ENCODE results near the gene SLC2A8.
A peak's percentile ranks its signal among the peaks of the same experiment; 100 is the strongest.

SLC2A8 gene

GRCh38 chr9:127384016-127384730 lies 12.8 kb upstream of the SLC2A8 start:
- no peak for DNase-seq

- DNase-seq = no peak
Measured at GRCh38 chr9:127384901-127385300, 12.1 kb upstream of the SLC2A8 start.

- DNase-seq = no peak
Measured at GRCh38 chr9:127386249-127386648, 10.7 kb upstream of the SLC2A8 start.

GRCh38 chr9:127386981-127387380 lies 10.0 kb upstream of the SLC2A8 start:
- no peak for DNase-seq

GRCh38 chr9:127388037-127388855 lies 8.7 kb upstream of the SLC2A8 start:
- no peak for DNase-seq

- no peak for DNase-seq
Measured at GRCh38 chr9:127388856-127389238, 8.1 kb upstream of the SLC2A8 start.

- DNase-seq = no peak
Measured at GRCh38 chr9:127389381-127390247, 7.4 kb upstream of the SLC2A8 start.

- no peak for DNase-seq
Measured at GRCh38 chr9:127390248-127390545, 6.8 kb upstream of the SLC2A8 start.

- no peak for DNase-seq
Measured at GRCh38 chr9:127390563-127390962, 6.4 kb upstream of the SLC2A8 start.

- DNase-seq = no peak
Measured at GRCh38 chr9:127392166-127392565, 4.8 kb upstream of the SLC2A8 start.

GRCh38 chr9:127392976-127393375 lies 4.0 kb upstream of the SLC2A8 start:
- no peak for DNase-seq

- no peak for DNase-seq
Measured at GRCh38 chr9:127393645-127394044, 3.3 kb upstream of the SLC2A8 start.

GRCh38 chr9:127395497-127396252 lies 1.3 kb upstream of the SLC2A8 start:
- no peak for DNase-seq

- DNase-seq = no peak
Measured at GRCh38 chr9:127396253-127396807, 639 bp upstream of the SLC2A8 start.

- peak; percentile 13 for DNase-seq
Measured at GRCh38 chr9:127397646-127398274, 791 bp downstream of the SLC2A8 start.

- DNase-seq = no peak
Measured at GRCh38 chr9:127398275-127398647, 1.3 kb downstream of the SLC2A8 start.

GRCh38 chr9:127398715-127399400 lies 1.9 kb downstream of the SLC2A8 start:
- DNase-seq = no peak

GRCh38 chr9:127399736-127400269 lies 2.8 kb downstream of the SLC2A8 start:
- no peak for DNase-seq

- DNase-seq = no peak
Measured at GRCh38 chr9:127402401-127403090, 5.6 kb downstream of the SLC2A8 start.

- no peak for DNase-seq
Measured at GRCh38 chr9:127403507-127404192, 6.7 kb downstream of the SLC2A8 start.

All from NCI-H1105 (cell line).